OCI-LY7 (cell line): ENCODE data around the gene ASB15. TPM values are rescaled to one million over a fixed set of nuclear protein-coding genes. Genes with fewer than 3 reads are reported as not detected.

ENCODE experiments used
- BruUV-seq: library from RNA; stranded (reverse); fragments of 400-500 nt; replicated peaks from 2 replicates; lab custom pipeline; 2021; lab: Mats Ljungman, UMichigan
- CTCF ChIA-PET: fragments of 300-600 bp; sonication (Branson Sonifier 250); formaldehyde crosslinking; loops from one replicate; lab custom pipeline; 2022; ENCODE audit warnings: antibody characterized with exemption; ENCODE audit not compliant: unreplicated experiment; lab: Charles Lee
- POLR2A ChIA-PET: fragments of 300-600 bp; sonication (Branson Sonifier 250); formaldehyde crosslinking; loops from one replicate; lab custom pipeline; 2022; ENCODE audit warnings: antibody characterized with exemption; lab: Charles Lee
- DNase-seq: peaks from one replicate; pipeline ENCODE4 v3.0.0-alpha.2; 2015; ENCODE audit warnings: low spot score
- H2AFZ ChIP-seq: fragments of 200-600 bp; sonication (generic), shearing (Covaris generic); 2 replicates; pipeline ENCODE4 v1.6.1; 2014; ENCODE audit warnings: mild to moderate bottlenecking, antibody characterized with exemption, low read length, moderate library complexity
- H3K27ac ChIP-seq: fragments of 200-600 bp; sonication (generic); 2 replicates; pipeline ENCODE4 v1.5.1; 2014; ENCODE audit warnings: mixed run types, low read depth, mild to moderate bottlenecking, moderate library complexity, low read length, inconsistent platforms; ENCODE audit not compliant: poor library complexity, severe bottlenecking
- H3K36me3 ChIP-seq: fragments of 200-600 bp; sonication (generic); 2 replicates; pipeline ENCODE4 v1.6.1; 2014; ENCODE audit warnings: mild to moderate bottlenecking, antibody characterized with exemption, low read length, moderate library complexity, mixed read lengths; ENCODE audit not compliant: insufficient read depth
- H3K4me1 ChIP-seq: fragments of 200-600 bp; sonication (generic); 2 replicates; pipeline ENCODE4 v1.5.1; 2014; ENCODE audit warnings: mild to moderate bottlenecking, low read length; ENCODE audit not compliant: insufficient read depth, poor library complexity, severe bottlenecking
- H3K4me2 ChIP-seq: fragments of 200-600 bp; sonication (generic); 2 replicates; pipeline ENCODE4 v1.6.1; 2014; ENCODE audit warnings: mild to moderate bottlenecking, low read length
- H3K4me3 ChIP-seq: fragments of 200-600 bp; sonication (generic); 2 replicates; pipeline ENCODE4 v1.5.1; 2014; ENCODE audit warnings: mild to moderate bottlenecking, low read depth, low read length; ENCODE audit not compliant: poor library complexity, severe bottlenecking
- H3K79me2 ChIP-seq: fragments of 200-600 bp; sonication (generic); 2 replicates; pipeline ENCODE4 v1.6.1; 2016; ENCODE audit warnings: low read depth, mild to moderate bottlenecking, low read length, moderate library complexity, mixed read lengths; ENCODE audit not compliant: insufficient read depth
- H3K9me2 ChIP-seq: fragments of 200-600 bp; sonication (generic); 2 replicates; pipeline ENCODE4 v1.6.1; 2016; ENCODE audit warnings: mild to moderate bottlenecking, low read length, mixed read lengths; ENCODE audit not compliant: insufficient read depth
- H3K9me3 ChIP-seq: fragments of 200-600 bp; sonication (generic); 2 replicates; pipeline ENCODE4 v1.6.1; 2014; ENCODE audit warnings: mild to moderate bottlenecking, mixed run types, low read length, mixed read lengths
- H4K20me1 ChIP-seq: fragments of 200-600 bp; sonication (generic); 2 replicates; pipeline ENCODE4 v1.6.1; 2014; ENCODE audit warnings: mild to moderate bottlenecking, antibody characterized with exemption, low read length, moderate library complexity, mixed read lengths; ENCODE audit not compliant: insufficient read depth
- EZH2phosphoT487 ChIP-seq: fragments of 200-600 bp; sonication (generic); IDR thresholded peaks from 2 replicates; pipeline ENCODE4 v1.6.1; 2018; ENCODE audit warnings: low read depth, borderline replicate concordance, mild to moderate bottlenecking, mixed run types, antibody characterized with exemption, low read length, moderate library complexity, mixed read lengths
- intact Hi-C: fragments of 100-400 bp; cut with micrococcal nuclease; formaldehyde crosslinking; loops from one replicate; pipeline ENCODE4 v1.10.0; 2022; ENCODE audit not compliant: unreplicated experiment
- total RNA-seq, 2 experiments: library from RNA; depleted of rRNA in 1 of 2; stranded (reverse); fragments of >200 nt in 1 of 2; shearing (Covaris generic) in 1 of 2; gene quantifications; 2 replicates each; pipeline ENCODE4 v1.2.3, GENCODE V29; 2014 to 2022
- TF ChIP-seq, protein P1 (sequence below): fragments of 200-600 bp; sonication (generic); conservative IDR thresholded peaks from 2 replicates; pipeline ENCODE4 v1.5.1; 2014; ENCODE audit warnings: mild to moderate bottlenecking, antibody characterized with exemption, low read length, moderate library complexity, mixed read lengths

Gene ASB15
- total RNA-seq, 2 experiments from 2014 or later = not detected

GRCh38 chr7:123570390-123571182 lies 31.0 kb upstream of the ASB15 start:
- POLR2A ChIA-PET = interaction anchor here (0.6 to 2.0 kb wide), 3 partner anchors 13 to 156 kb away, joined by 3 to 7 read pairs (median 3); partner anchors contain the start of gene NDUFA5
- H3K4me2 ChIP-seq = no peak overlapping the region
- intact Hi-C loops = no loop called here

GRCh38 chr7:123571187-123571586 lies 30.4 kb upstream of the ASB15 start:
- no peaks in the 10 kb centered on the region for H3K4me1 ChIP-seq
- H3K27ac ChIP-seq = no peak overlapping the region
- POLR2A ChIA-PET = interaction anchor here (0.7 kb wide), 1 partner anchor 42 kb away, joined by 4 read pairs; no protein-coding TSS in a partner anchor
- H3K36me3 ChIP-seq = no peaks in the 10 kb centered on the region
- no peak overlapping the region for H3K4me2 ChIP-seq
- H3K9me2 ChIP-seq = no peaks in the 10 kb centered on the region
- CTCF ChIA-PET = no interaction called here
- TF ChIP-seq, protein P1, sequence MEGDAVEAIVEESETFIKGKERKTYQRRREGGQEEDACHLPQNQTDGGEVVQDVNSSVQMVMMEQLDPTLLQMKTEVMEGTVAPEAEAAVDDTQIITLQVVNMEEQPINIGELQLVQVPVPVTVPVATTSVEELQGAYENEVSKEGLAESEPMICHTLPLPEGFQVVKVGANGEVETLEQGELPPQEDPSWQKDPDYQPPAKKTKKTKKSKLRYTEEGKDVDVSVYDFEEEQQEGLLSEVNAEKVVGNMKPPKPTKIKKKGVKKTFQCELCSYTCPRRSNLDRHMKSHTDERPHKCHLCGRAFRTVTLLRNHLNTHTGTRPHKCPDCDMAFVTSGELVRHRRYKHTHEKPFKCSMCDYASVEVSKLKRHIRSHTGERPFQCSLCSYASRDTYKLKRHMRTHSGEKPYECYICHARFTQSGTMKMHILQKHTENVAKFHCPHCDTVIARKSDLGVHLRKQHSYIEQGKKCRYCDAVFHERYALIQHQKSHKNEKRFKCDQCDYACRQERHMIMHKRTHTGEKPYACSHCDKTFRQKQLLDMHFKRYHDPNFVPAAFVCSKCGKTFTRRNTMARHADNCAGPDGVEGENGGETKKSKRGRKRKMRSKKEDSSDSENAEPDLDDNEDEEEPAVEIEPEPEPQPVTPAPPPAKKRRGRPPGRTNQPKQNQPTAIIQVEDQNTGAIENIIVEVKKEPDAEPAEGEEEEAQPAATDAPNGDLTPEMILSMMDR = no peak
- TF ChIP-seq EZH2phosphoT487 = no peak
- no TSS peak for BruUV-seq
- no peak overlapping the region for H3K4me3 ChIP-seq
- no peak overlapping the region for H2AFZ ChIP-seq
- intact Hi-C loops = no loop called here
- no peaks in the 10 kb centered on the region for H3K79me2 ChIP-seq
- H3K9me3 ChIP-seq = no peaks in the 10 kb centered on the region
- no peaks in the 10 kb centered on the region for H4K20me1 ChIP-seq
- DNase-seq = no peak

More at GRCh38 chr7:123570390-123571182, 31.0 kb upstream of the ASB15 start:
- Histone ChIP-seq H3K9me3 (no peaks in the 10 kb centered on the region), H3K36me3 (no peaks in the 10 kb centered on the region), H3K79me2 (no peaks in the 10 kb centered on the region), H3K4me3 (no peak overlapping the region), H3K27ac (no peak overlapping the region), H3K4me1 (no peaks in the 10 kb centered on the region), H4K20me1 (no peaks in the 10 kb centered on the region), H2AFZ (no peak overlapping the region), H3K9me2 (no peaks in the 10 kb centered on the region)
- BruUV-seq = no TSS peak
- DNase-seq = no peak
- TF ChIP-seq, protein P1 = no peak
- no peak for TF ChIP-seq EZH2phosphoT487
- CTCF ChIA-PET = no interaction called here

GRCh38 chr7:123571684-123572083 lies 29.9 kb upstream of the ASB15 start:
- Histone ChIP-seq H3K9me3 (no peaks in the 10 kb centered on the region), H2AFZ (no peak overlapping the region), H3K4me2 (no peak overlapping the region), H3K79me2 (no peaks in the 10 kb centered on the region), H4K20me1 (no peaks in the 10 kb centered on the region), H3K4me1 (no peaks in the 10 kb centered on the region), H3K9me2 (no peaks in the 10 kb centered on the region), H3K27ac (no peak overlapping the region), H3K36me3 (no peaks in the 10 kb centered on the region), H3K4me3 (no peak overlapping the region)
- DNase-seq = no peak
- TF ChIP-seq EZH2phosphoT487 = no peak
- TF ChIP-seq, protein P1 = no peak
- BruUV-seq = no TSS peak
- CTCF ChIA-PET = no interaction called here
- POLR2A ChIA-PET = interaction anchor here (0.7 kb wide), 1 partner anchor 41 kb away, joined by 4 read pairs; no protein-coding TSS in a partner anchor
- intact Hi-C loops = no loop called here
